SJCRH30 (cell line): ENCODE results near the gene ATP6V1A. TPM values are rescaled to one million over a fixed set of nuclear protein-coding genes. Genes with fewer than 3 reads are reported as not detected.

Experiments
- DNase-seq, 2 experiments: peaks; one replicate each; pipeline ENCODE4 v3.0.0-alpha.2; 2015 to 2020
- H3K27ac ChIP-seq: fragments of 250-450 bp; sonication (Bioruptor Pico); 2 replicates; pipeline ENCODE4 v1.5.1; 2020; ENCODE audit warnings: mild to moderate bottlenecking, moderate library complexity
- H3K27me3 ChIP-seq: fragments of 250-450 bp; sonication (Bioruptor Pico); 2 replicates; pipeline ENCODE4 v1.5.1; 2020; ENCODE audit warnings: mild to moderate bottlenecking, moderate library complexity
- H3K36me3 ChIP-seq: fragments of 250-450 bp; sonication (Bioruptor Pico); 2 replicates; pipeline ENCODE4 v1.5.1; 2020; ENCODE audit warnings: mild to moderate bottlenecking, moderate library complexity
- H3K4me1 ChIP-seq: fragments of 250-450 bp; sonication (Bioruptor Pico); 2 replicates; pipeline ENCODE4 v1.5.1; 2020; ENCODE audit warnings: mild to moderate bottlenecking, moderate library complexity
- H3K4me3 ChIP-seq: fragments of 250-450 bp; sonication (Bioruptor Pico); 2 replicates; pipeline ENCODE4 v1.5.1; 2020; ENCODE audit warnings: mild to moderate bottlenecking, moderate library complexity
- H3K9me3 ChIP-seq: fragments of 250-450 bp; sonication (Bioruptor Pico); replicated peaks from 2 replicates; pipeline ENCODE4 v1.5.1; 2020; ENCODE audit warnings: mild to moderate bottlenecking, moderate library complexity
- total RNA-seq: library from RNA; depleted of rRNA; stranded (reverse); fragments of >200 nt; shearing (Covaris generic); gene quantifications from 2 replicates; pipeline ENCODE4 v1.2.3, GENCODE V29; 2014

Gene ATP6V1A
- total RNA-seq, 1 experiment from 2014 or later: 47.5 TPM

GRCh38 chr3:113736548-113737089, 10.2 kb upstream of the ATP6V1A start:
- peaks cover 3% of the 10 kb centered on the region; the same call in 1 of the 2 replicates for H3K36me3 ChIP-seq
- no peaks in the 10 kb centered on the region for H3K9me3 ChIP-seq
- no peak overlapping the region for H3K27ac ChIP-seq
- H3K4me3 ChIP-seq: no peak overlapping the region
- DNase-seq: peak; percentile 22 to 73
- H3K4me1 ChIP-seq: 0 out of 2 replicates have a peak, but pooled peaks cover 4% of the 10 kb centered on the region
- H3K27me3 ChIP-seq: no peaks in the 10 kb centered on the region

GRCh38 chr3:113741086-113741485, 5.7 kb upstream of the ATP6V1A start:
- no peak for DNase-seq
- no peak overlapping the region for H3K27ac ChIP-seq

GRCh38 chr3:113741620-113742019, 5.2 kb upstream of the ATP6V1A start:
- Histone ChIP-seq H3K27me3 (no peaks in the 10 kb centered on the region), H3K4me1 (peaks cover 8% of the 10 kb centered on the region; the same call in 1 of the 2 replicates), H3K36me3 (0 out of 2 replicates have a peak, but pooled peaks cover 3% of the 10 kb centered on the region), H3K9me3 (no peaks in the 10 kb centered on the region), H3K4me3 (no peak overlapping the region), H3K27ac (no peak overlapping the region)
- DNase-seq: no peak

More at GRCh38 chr3:113741086-113741485, 5.7 kb upstream of the ATP6V1A start:
- H3K4me3 ChIP-seq: no peak overlapping the region
- H3K4me1 ChIP-seq: peaks cover 8% of the 10 kb centered on the region; the same call in 1 of the 2 replicates
- H3K27me3 ChIP-seq: no peaks in the 10 kb centered on the region
- H3K9me3 ChIP-seq: no peaks in the 10 kb centered on the region
- 0 out of 2 replicates have a peak, but pooled peaks cover 3% of the 10 kb centered on the region for H3K36me3 ChIP-seq

GRCh38 chr3:113743006-113743630, 3.7 kb upstream of the ATP6V1A start:
- Histone ChIP-seq H3K9me3 (no peaks in the 10 kb centered on the region), H3K27ac (no peak overlapping the region), H3K36me3 (0 out of 2 replicates have a peak, but pooled peaks cover 3% of the 10 kb centered on the region), H3K4me1 (peaks cover 4% of the 10 kb centered on the region; the same call in 1 of the 2 replicates), H3K4me3 (no peak overlapping the region), H3K27me3 (no peaks in the 10 kb centered on the region)
- no peak for DNase-seq

DNA sequence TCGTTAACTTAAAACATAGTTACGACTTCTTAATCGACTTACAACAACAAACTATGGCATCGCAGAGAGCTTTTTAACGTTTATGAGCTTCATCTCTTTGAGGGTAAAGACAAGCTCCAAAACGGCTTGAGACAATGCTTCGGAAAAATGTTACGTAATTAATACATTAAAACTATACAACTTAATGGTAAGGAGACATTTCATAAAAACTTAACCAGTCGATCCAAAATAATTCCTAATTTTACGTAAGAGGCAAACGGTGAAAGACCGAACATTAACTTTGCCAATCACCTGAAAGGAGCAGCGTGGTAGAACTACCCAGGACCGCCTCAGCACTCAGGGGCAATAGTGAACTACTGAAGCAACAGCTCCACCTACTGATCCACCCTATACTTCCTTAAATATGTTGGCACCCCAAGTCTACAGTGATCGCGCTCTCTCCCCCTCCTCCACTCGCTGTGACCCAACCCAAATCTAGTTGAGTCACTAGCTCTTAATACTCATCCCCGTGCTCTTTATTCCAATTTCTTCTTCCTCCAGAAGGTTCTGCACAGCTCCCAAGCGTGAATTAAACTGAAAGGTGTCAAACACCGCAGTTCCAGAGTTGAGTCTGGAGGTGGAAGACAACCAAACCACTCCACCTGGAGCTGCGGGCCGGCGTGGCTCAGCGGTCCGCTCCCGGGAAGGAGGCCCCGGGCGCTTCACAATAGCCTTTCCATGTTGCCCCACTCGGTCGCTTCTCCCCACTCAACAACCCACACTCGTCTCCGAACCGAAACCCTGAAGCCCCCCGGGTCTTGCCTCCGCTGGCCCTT, 1.7 kb upstream of the ATP6V1A start:
- no peaks in the 10 kb centered on the region for H3K27me3 ChIP-seq
- H3K4me3 ChIP-seq: peak overlapping the region; percentile 94
- DNase-seq: peak; percentile 71 to 87
- H3K27ac ChIP-seq: peak overlapping the region; percentile 98
- no peaks in the 10 kb centered on the region for H3K9me3 ChIP-seq
- peaks cover 4% of the 10 kb centered on the region; the same call in 1 of the 2 replicates for H3K4me1 ChIP-seq
- 0 out of 2 replicates have a peak, but pooled peaks cover 3% of the 10 kb centered on the region for H3K36me3 ChIP-seq

DNA sequence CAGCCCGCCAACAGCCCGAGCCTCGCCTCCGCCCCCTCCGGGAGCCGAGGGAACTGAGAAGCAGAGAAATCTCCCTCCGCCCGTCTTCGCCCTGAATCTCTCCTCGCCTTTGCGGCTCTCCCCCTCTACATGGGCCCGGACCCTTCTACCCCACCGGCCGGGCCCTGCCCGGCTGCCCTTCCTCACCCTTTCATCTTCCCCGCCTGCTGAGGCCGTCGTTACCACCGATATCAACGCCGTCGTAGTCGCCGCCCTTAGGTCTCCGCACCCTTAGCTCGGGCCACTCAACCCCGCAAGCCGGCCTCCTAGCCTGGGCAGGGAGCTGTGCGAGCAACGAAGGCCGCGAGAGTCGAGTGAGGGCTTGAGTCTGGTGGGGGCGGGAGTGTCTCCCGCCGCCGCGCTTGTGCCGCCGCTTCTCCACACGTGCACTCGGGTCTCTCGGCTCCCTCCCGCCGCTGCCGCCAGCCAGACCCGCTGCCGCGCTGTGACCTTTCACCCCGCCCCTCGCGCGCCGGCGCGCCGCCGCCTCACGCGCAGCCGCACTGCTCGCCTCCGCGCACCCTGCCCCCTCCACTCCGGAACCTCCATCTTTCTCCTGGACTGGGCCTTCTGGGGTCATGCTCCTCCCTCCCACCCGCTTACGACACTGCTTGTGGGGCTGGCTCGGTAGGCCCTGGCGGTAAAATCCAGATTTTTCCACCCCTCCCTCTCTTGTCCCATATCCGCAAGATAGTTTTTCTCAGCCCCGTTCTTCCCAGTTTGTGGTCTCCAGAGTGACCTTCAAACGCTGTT, 883 bp upstream of the ATP6V1A start, which contains the start of gene NAA50:
TSS of gene NAA50 (minus strand) at position 494 of the 792 bp plus-strand sequence. CDS start at position 194, 300 bp downstream.
- DNase-seq: peak; percentile 93
- 0 out of 2 replicates have a peak, but pooled peaks cover 3% of the 10 kb centered on the region for H3K36me3 ChIP-seq

GRCh38 chr3:113747283-113748046, 630 bp downstream of the ATP6V1A start:
- Histone ChIP-seq H3K27me3 (no peaks in the 10 kb centered on the region), H3K4me3 (peak overlapping the region; percentile 94), H3K9me3 (no peaks in the 10 kb centered on the region), H3K36me3 (0 out of 2 replicates have a peak, but pooled peaks cover 3% of the 10 kb centered on the region), H3K4me1 (peaks cover 4% of the 10 kb centered on the region; the same call in 1 of the 2 replicates), H3K27ac (peak overlapping the region; percentile 98; the same call in 1 of the 2 replicates)
- DNase-seq: peak in 1 of 2 experiments; percentile 53

More for the DNA sequence above, 883 bp upstream of the ATP6V1A start, which contains the start of gene NAA50:
- H3K27me3 ChIP-seq: no peaks in the 10 kb centered on the region
- H3K4me3 ChIP-seq: peak within 1 kb of the TSS; percentile 94
- no peaks in the 10 kb centered on the region for H3K9me3 ChIP-seq
- peak within 1 kb of the TSS; percentile 98 for H3K27ac ChIP-seq
- peaks cover 4% of the 10 kb centered on the region; the same call in 1 of the 2 replicates for H3K4me1 ChIP-seq

DNA sequence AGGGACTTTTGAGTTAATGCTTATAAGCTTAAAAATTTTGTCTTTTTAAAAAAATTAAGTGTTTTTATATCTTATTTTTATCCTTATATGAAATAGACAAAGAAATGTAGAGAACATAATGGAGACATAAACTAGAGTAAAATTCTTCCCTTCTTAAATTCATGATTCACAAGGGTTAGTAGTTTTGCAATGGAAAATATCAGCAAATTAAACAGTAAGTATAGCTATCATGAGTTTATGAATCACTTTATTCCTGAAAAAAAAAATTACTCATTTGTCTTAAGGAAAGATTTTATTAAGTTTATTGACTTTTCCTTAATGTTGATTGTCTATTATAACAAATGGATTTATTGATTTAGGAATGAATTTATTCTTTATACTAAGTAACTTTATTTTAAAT, 4.3 kb downstream of the ATP6V1A start:
- no peak overlapping the region for H3K27ac ChIP-seq
- H3K4me3 ChIP-seq: no peak overlapping the region
- no peaks in the 10 kb centered on the region for H3K36me3 ChIP-seq
- DNase-seq: no peak
- no peaks in the 10 kb centered on the region for H3K9me3 ChIP-seq
- H3K27me3 ChIP-seq: no peaks in the 10 kb centered on the region
- H3K4me1 ChIP-seq: no peaks in the 10 kb centered on the region

GRCh38 chr3:113753376-113753985, 6.6 kb downstream of the ATP6V1A start:
- DNase-seq: no peak
- Histone ChIP-seq H3K9me3 (no peaks in the 10 kb centered on the region; the same call in 1 of the 2 replicates), H3K4me3 (no peak overlapping the region), H3K36me3 (0 out of 2 replicates have a peak, but pooled peaks cover 2% of the 10 kb centered on the region), H3K27ac (no peak overlapping the region), H3K4me1 (no peaks in the 10 kb centered on the region), H3K27me3 (no peaks in the 10 kb centered on the region)

GRCh38 chr3:113754494-113755159, 7.8 kb downstream of the ATP6V1A start:
- Histone ChIP-seq H3K4me3 (no peak overlapping the region), H3K27ac (no peak overlapping the region), H3K27me3 (no peaks in the 10 kb centered on the region), H3K4me1 (no peaks in the 10 kb centered on the region), H3K36me3 (0 out of 2 replicates have a peak, but pooled peaks cover 2% of the 10 kb centered on the region), H3K9me3 (no peaks in the 10 kb centered on the region; the same call in 1 of the 2 replicates)
- no peak for DNase-seq

DNA sequence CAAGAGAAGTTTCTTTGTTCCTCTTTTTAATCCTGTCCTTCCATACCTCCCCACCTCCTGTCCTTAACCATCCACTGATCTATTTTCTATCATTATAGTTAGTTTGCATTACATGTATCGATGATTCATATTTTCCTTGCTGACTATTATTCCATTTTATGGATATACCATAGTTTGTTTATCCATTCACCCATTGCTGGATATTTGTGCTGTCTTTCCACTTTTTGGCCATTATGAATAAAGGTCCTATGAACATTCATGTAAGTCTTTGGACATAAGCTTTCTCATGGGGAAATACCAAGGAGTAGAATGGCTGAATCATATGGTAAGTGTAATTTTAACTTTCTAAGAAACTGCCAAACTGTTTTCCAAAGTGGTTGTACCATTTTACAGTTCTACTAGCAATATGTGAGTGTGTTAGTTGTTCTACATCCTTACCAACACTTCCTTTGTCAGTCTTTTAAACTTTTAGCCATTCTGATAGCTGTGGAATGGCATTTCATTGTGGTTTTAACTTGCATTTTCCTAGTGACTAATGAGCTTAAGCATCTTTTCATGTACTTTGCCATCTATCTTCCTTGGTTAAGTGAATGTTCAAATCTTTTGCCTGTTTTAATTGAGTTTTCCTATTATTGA, 11.7 kb downstream of the ATP6V1A start:
- H3K27me3 ChIP-seq: no peaks in the 10 kb centered on the region
- no peak for DNase-seq
- 0 out of 2 replicates have a peak, but pooled peaks cover 2% of the 10 kb centered on the region for H3K36me3 ChIP-seq
- no peak overlapping the region for H3K4me3 ChIP-seq
- no peaks in the 10 kb centered on the region; the same call in 1 of the 2 replicates for H3K9me3 ChIP-seq
- no peak overlapping the region for H3K27ac ChIP-seq
- H3K4me1 ChIP-seq: no peaks in the 10 kb centered on the region

DNA sequence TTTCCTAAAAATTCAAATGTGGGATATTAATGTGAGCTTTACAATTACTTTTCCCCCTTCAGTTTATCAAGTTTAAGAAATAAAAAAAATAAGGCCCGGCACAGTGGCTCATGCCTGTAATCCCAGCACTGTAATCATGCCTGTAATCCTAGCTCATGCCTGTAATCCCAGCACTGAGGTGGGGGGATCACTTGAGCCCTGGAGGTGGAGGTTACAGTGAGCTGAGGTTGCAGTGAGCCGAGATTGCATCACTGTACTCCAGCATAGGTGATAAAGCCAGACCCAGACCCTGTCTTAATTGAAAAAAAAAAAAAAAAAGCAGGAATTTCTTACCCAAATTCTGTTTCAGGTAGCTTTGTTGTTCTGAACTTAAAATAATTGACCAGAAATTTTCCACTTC, 17.9 kb downstream of the ATP6V1A start:
- Histone ChIP-seq H3K27ac (no peak overlapping the region), H3K9me3 (no peaks in the 10 kb centered on the region), H3K36me3 (no peaks in the 10 kb centered on the region), H3K27me3 (no peaks in the 10 kb centered on the region), H3K4me3 (no peak overlapping the region), H3K4me1 (no peaks in the 10 kb centered on the region)
- no peak for DNase-seq
